GM06990 (cell line): ENCODE results near the gene PPARG.

Experiments
- DNase-seq: peaks from one replicate; pipeline ENCODE4 v3.0.0-alpha.2; 2011; ENCODE audit not compliant: insufficient read length; ENCODE audit errors: extremely low read depth
- H3K27me3 ChIP-seq: replicated peaks from 2 replicates; pipeline ENCODE4 v1.6.0; 2011; ENCODE audit warnings: low read length; ENCODE audit not compliant: control insufficient read depth, insufficient read depth
- H3K36me3 ChIP-seq: 2 replicates; pipeline ENCODE4 v1.5.1; 2011; ENCODE audit warnings: low read length; ENCODE audit not compliant: control insufficient read depth, insufficient read depth
- H3K4me3 ChIP-seq: replicated peaks from 2 replicates; pipeline ENCODE4 v1.5.1; 2011; ENCODE audit warnings: low read depth, mild to moderate bottlenecking, control low read depth, low read length
- CTCF ChIP-seq: IDR thresholded peaks from 2 replicates; pipeline ENCODE4 v1.5.1; 2011; ENCODE audit warnings: low read length, control low read depth, mild to moderate bottlenecking, inconsistent platforms; ENCODE audit not compliant: insufficient read depth, poor library complexity, severe bottlenecking

The PPARG gene

GRCh38 chr3:12415014-12415680 lies 126.3 kb downstream of the PPARG start:
- TF ChIP-seq CTCF = no peak
- Histone ChIP-seq H3K4me3 (no peak overlapping the region), H3K36me3 (no peaks in the 10 kb centered on the region), H3K27me3 (no peaks in the 10 kb centered on the region; the same call in 1 of the 2 replicates)
- DNase-seq = no peak

GRCh38 chr3:12416731-12417130 lies 127.9 kb downstream of the PPARG start:
- TF ChIP-seq CTCF = no peak
- Histone ChIP-seq H3K36me3 (no peaks in the 10 kb centered on the region), H3K4me3 (no peak overlapping the region), H3K27me3 (no peaks in the 10 kb centered on the region; the same call in 1 of the 2 replicates)
- DNase-seq = no peak

GRCh38 chr3:12420393-12420792 lies 131.5 kb downstream of the PPARG start:
- DNase-seq = no peak
- Histone ChIP-seq H3K36me3 (no peaks in the 10 kb centered on the region), H3K4me3 (no peak overlapping the region), H3K27me3 (peaks cover 3% of the 10 kb centered on the region)
- TF ChIP-seq CTCF = no peak

GRCh38 chr3:12421132-12421531 lies 132.3 kb downstream of the PPARG start:
- DNase-seq = no peak
- Histone ChIP-seq H3K36me3 (no peaks in the 10 kb centered on the region), H3K27me3 (peaks cover 3% of the 10 kb centered on the region), H3K4me3 (no peak overlapping the region)
- TF ChIP-seq CTCF = no peak

- Histone ChIP-seq H3K36me3 (no peaks in the 10 kb centered on the region), H3K4me3 (no peak overlapping the region), H3K27me3 (peaks cover 3% of the 10 kb centered on the region)
- no peak for DNase-seq
- TF ChIP-seq CTCF = no peak
Measured at GRCh38 chr3:12423131-12423530, 134.3 kb downstream of the PPARG start.
